ENCODE results near the gene MACROD2. TPM values are rescaled to one million over a fixed set of nuclear protein-coding genes. Genes with fewer than 3 reads are reported as not detected.

Gene MACROD2
- total and polyA plus RNA-seq, 9 donors = 3.7 to 25.5 (median 7.8) TPM

- DNase-seq = no peak
- no peak overlapping the region for H3K27ac ChIP-seq
- H3K4me1 ChIP-seq (ENCODE audit: insufficient read depth) = peaks cover 4% of the 10 kb centered on the region
- no peak overlapping the region for H3K4me3 ChIP-seq
- no peaks in the 10 kb centered on the region for H3K36me3 ChIP-seq
- H3K27me3 ChIP-seq = no peaks in the 10 kb centered on the region
- 90 to 99% (median 92%) methylated on average over 1 of the region's 1 CpG for WGBS, 3 donors
- TF ChIP-seq, protein P1, sequence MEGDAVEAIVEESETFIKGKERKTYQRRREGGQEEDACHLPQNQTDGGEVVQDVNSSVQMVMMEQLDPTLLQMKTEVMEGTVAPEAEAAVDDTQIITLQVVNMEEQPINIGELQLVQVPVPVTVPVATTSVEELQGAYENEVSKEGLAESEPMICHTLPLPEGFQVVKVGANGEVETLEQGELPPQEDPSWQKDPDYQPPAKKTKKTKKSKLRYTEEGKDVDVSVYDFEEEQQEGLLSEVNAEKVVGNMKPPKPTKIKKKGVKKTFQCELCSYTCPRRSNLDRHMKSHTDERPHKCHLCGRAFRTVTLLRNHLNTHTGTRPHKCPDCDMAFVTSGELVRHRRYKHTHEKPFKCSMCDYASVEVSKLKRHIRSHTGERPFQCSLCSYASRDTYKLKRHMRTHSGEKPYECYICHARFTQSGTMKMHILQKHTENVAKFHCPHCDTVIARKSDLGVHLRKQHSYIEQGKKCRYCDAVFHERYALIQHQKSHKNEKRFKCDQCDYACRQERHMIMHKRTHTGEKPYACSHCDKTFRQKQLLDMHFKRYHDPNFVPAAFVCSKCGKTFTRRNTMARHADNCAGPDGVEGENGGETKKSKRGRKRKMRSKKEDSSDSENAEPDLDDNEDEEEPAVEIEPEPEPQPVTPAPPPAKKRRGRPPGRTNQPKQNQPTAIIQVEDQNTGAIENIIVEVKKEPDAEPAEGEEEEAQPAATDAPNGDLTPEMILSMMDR (IDR thresholded peaks at IDR 0.05) = no peak
- TF ChIP-seq EP300 (IDR thresholded peaks at IDR 0.05) (no peak), POLR2A (IDR thresholded peaks at IDR 0.05) (no peak)
- H3K9me3 ChIP-seq = no peaks in the 10 kb centered on the region
- intact Hi-C loops (cut with DNase I) = no loop called here
Measured at GRCh38 chr20:15026759-15027158, 1031.4 kb downstream of the MACROD2 start.

- intact Hi-C loops (cut with DNase I) = no loop called here
Measured at GRCh38 chr20:15030826-15031225, 1035.5 kb downstream of the MACROD2 start.

GRCh38 chr20:15031546-15032351 is 1036.4 kb downstream of the MACROD2 start:
- intact Hi-C loops (cut with DNase I) = no loop called here
- no peak overlapping the region for H3K27ac ChIP-seq

More at GRCh38 chr20:15030826-15031225, 1035.5 kb downstream of the MACROD2 start:
- peaks cover 4% of the 10 kb centered on the region for H3K4me1 ChIP-seq (ENCODE audit: insufficient read depth)
- TF ChIP-seq POLR2A (IDR thresholded peaks at IDR 0.05) = no peak
- TF ChIP-seq, protein P1 (IDR thresholded peaks at IDR 0.05) = no peak
- 97 to 98% (median 97%) methylated on average over 14 of the region's 14 CpGs for WGBS, 3 donors
- H3K4me3 ChIP-seq = no peak overlapping the region
- H3K9me3 ChIP-seq = no peaks in the 10 kb centered on the region
- H3K27me3 ChIP-seq = no peaks in the 10 kb centered on the region
- no peak for DNase-seq
- no peaks in the 10 kb centered on the region for H3K36me3 ChIP-seq
- H3K27ac ChIP-seq = no peak overlapping the region

GRCh38 chr20:15032352-15032622 is 1037.0 kb downstream of the MACROD2 start:
- DNase-seq = no peak
- Histone ChIP-seq H3K27ac (no peak overlapping the region), H3K9me3 (no peaks in the 10 kb centered on the region), H3K36me3 (no peaks in the 10 kb centered on the region), H3K4me3 (no peak overlapping the region), H3K4me1 (ENCODE audit: insufficient read depth) (peaks cover 4% of the 10 kb centered on the region), H3K27me3 (no peaks in the 10 kb centered on the region)
- TF ChIP-seq EP300 (IDR thresholded peaks at IDR 0.05) (no peak), POLR2A (IDR thresholded peaks at IDR 0.05) (no peak)
- TF ChIP-seq, protein P1 (IDR thresholded peaks at IDR 0.05) = no peak
- intact Hi-C loops (cut with DNase I) = no loop called here
- 36 to 78% (median 48%) methylated on average over 11 of the region's 11 CpGs for WGBS, 3 donors

More at GRCh38 chr20:15031546-15032351, 1036.4 kb downstream of the MACROD2 start:
- Histone ChIP-seq H3K9me3 (no peaks in the 10 kb centered on the region), H3K27me3 (no peaks in the 10 kb centered on the region), H3K4me1 (ENCODE audit: insufficient read depth) (peaks cover 4% of the 10 kb centered on the region), H3K36me3 (no peaks in the 10 kb centered on the region), H3K4me3 (no peak overlapping the region)
- 84 to 94% (median 85%) methylated on average over 30 to 32 of the region's 32 CpGs for WGBS, 3 donors
- TF ChIP-seq, protein P1 (IDR thresholded peaks at IDR 0.05) = no peak
- no peak for TF ChIP-seq POLR2A (IDR thresholded peaks at IDR 0.05)
- TF ChIP-seq EP300 (IDR thresholded peaks at IDR 0.05) = no peak
- no peak for DNase-seq

Measured in ovary (tissue), 9 donors.